RWPE1 (cell line): ENCODE data around the gene WDR20.

ENCODE experiments used
- CTCF ChIA-PET: fragments of 350-600 bp; sonication (Branson Sonifier 250); formaldehyde crosslinking; extraction: SDS; loops from one replicate; lab custom pipeline; 2021; lab: Yijun Ruan, JAX
- POLR2A ChIA-PET: fragments of 400-600 bp; formaldehyde crosslinking; extraction: SDS; loops from one replicate; lab custom pipeline; 2020; ENCODE audit warnings: antibody characterized with exemption; ENCODE audit not compliant: low non-redundant PET; lab: Yijun Ruan, JAX
- DNase-seq: peaks from one replicate; pipeline ENCODE4 v3.0.0; 2012; ENCODE audit warnings: low spot score
- H3K27ac ChIP-seq: fragments of 450-650 bp; 2 replicates; pipeline ENCODE4 v1.5.1; 2017
- CTCF ChIP-seq: fragments of 450-650 bp; conservative IDR thresholded peaks from 2 replicates; pipeline ENCODE4 v1.5.1; 2017; ENCODE audit warnings: low read depth, mild to moderate bottlenecking

The WDR20 gene

GRCh38 chr14:102111101-102111500, 28.6 kb upstream of the WDR20 start:
- no peak for TF ChIP-seq CTCF
- POLR2A ChIA-PET = no interaction called here
- H3K27ac ChIP-seq = no peak overlapping the region
- CTCF ChIA-PET = no interaction called here
- no peak for DNase-seq

- POLR2A ChIA-PET = no interaction called here
- no peak overlapping the region for H3K27ac ChIP-seq
- no peak for DNase-seq
- CTCF ChIA-PET = no interaction called here
- no peak for TF ChIP-seq CTCF
Observed at GRCh38 chr14:102116361-102117180, 23.1 kb upstream of the WDR20 start.

GRCh38 chr14:102117852-102118251, 21.8 kb upstream of the WDR20 start:
- ChIA-PET POLR2A (no interaction called here), CTCF (interaction anchor here (0.6 kb wide), 2 partner anchors 8 to 51 kb away, joined by 3 to 5 read pairs; no protein-coding TSS in a partner anchor)
- no peak for TF ChIP-seq CTCF
- no peak for DNase-seq
- no peak overlapping the region for H3K27ac ChIP-seq

- CTCF ChIA-PET = interaction anchor here (0.7 kb wide), 1 partner anchor 88 kb away, joined by 3 read pairs; no protein-coding TSS in a partner anchor
- no peak for TF ChIP-seq CTCF
Observed at GRCh38 chr14:102120888-102121287, 18.8 kb upstream of the WDR20 start.

GRCh38 chr14:102121567-102121966, 18.1 kb upstream of the WDR20 start:
- no peak for TF ChIP-seq CTCF
- CTCF ChIA-PET = no interaction called here
- POLR2A ChIA-PET = no interaction called here

More at GRCh38 chr14:102120888-102121287, 18.8 kb upstream of the WDR20 start:
- DNase-seq = no peak
- H3K27ac ChIP-seq = no peak overlapping the region
- POLR2A ChIA-PET = no interaction called here

GRCh38 chr14:102124419-102124818, 15.3 kb upstream of the WDR20 start:
- no peak for TF ChIP-seq CTCF
- ChIA-PET POLR2A (no interaction called here), CTCF (no interaction called here)
- no peak overlapping the region for H3K27ac ChIP-seq
- no peak for DNase-seq

More at GRCh38 chr14:102121567-102121966, 18.1 kb upstream of the WDR20 start:
- DNase-seq = no peak
- no peak overlapping the region for H3K27ac ChIP-seq
